ENCODE data around the gene ATP5PB. TPM values are rescaled to one million over a fixed set of nuclear protein-coding genes. Genes with fewer than 3 reads are reported as not detected.

The ATP5PB gene
- polyA plus RNA-seq, 1 donor from 2014 or later, result 597 TPM

GRCh38 chr1:111419037-111419436 lies 30.2 kb upstream of the ATP5PB start:
- H3K9me3 ChIP-seq (ENCODE audit: low read length), result no peaks in the 10 kb centered on the region
- H3K9me2 ChIP-seq (ENCODE audit: insufficient read depth, low read length), result no peaks in the 10 kb centered on the region
- no peak overlapping the region for H3K9ac ChIP-seq (ENCODE audit: low read length)
- H3K4me3 ChIP-seq (ENCODE audit: low read length), result no peak overlapping the region
- H3K36me3 ChIP-seq (ENCODE audit: insufficient read depth, low read length), result no peaks in the 10 kb centered on the region
- no peak overlapping the region for H2AFZ ChIP-seq (ENCODE audit: low read depth, low read length)
- TF ChIP-seq, protein P1, sequence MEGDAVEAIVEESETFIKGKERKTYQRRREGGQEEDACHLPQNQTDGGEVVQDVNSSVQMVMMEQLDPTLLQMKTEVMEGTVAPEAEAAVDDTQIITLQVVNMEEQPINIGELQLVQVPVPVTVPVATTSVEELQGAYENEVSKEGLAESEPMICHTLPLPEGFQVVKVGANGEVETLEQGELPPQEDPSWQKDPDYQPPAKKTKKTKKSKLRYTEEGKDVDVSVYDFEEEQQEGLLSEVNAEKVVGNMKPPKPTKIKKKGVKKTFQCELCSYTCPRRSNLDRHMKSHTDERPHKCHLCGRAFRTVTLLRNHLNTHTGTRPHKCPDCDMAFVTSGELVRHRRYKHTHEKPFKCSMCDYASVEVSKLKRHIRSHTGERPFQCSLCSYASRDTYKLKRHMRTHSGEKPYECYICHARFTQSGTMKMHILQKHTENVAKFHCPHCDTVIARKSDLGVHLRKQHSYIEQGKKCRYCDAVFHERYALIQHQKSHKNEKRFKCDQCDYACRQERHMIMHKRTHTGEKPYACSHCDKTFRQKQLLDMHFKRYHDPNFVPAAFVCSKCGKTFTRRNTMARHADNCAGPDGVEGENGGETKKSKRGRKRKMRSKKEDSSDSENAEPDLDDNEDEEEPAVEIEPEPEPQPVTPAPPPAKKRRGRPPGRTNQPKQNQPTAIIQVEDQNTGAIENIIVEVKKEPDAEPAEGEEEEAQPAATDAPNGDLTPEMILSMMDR (IDR thresholded peaks at IDR 0.05; ENCODE audit: poor library complexity, severe bottlenecking), result no peak
- TF ChIP-seq SMC3 (conservative IDR thresholded peaks at IDR 0.05; ENCODE audit: poor library complexity) (no peak), EZH2 (IDR thresholded peaks at IDR 0.05; ENCODE audit: borderline replicate concordance, insufficient read depth, low read length, poor library complexity, severe bottlenecking) (no peak), REST (IDR thresholded peaks at IDR 0.05; ENCODE audit: borderline replicate concordance) (no peak), MXI1 (conservative IDR thresholded peaks at IDR 0.05; ENCODE audit: poor library complexity, severe bottlenecking) (no peak), POLR2AphosphoS5 (IDR thresholded peaks at IDR 0.05) (no peak), EP300 (conservative IDR thresholded peaks at IDR 0.05; ENCODE audit: poor library complexity, severe bottlenecking) (no peak), TAF1 (IDR thresholded peaks at IDR 0.05; ENCODE audit: low read depth) (no peak), RAD21 (conservative IDR thresholded peaks at IDR 0.05) (no peak)
- no peaks in the 10 kb centered on the region for H3K79me2 ChIP-seq (replicated peaks; ENCODE audit: insufficient read depth, low read length)
- no peak overlapping the region for H3K27ac ChIP-seq (ENCODE audit: low read length)
- H4K20me1 ChIP-seq (ENCODE audit: insufficient read depth), result no peaks in the 10 kb centered on the region
- H3F3A ChIP-seq (ENCODE audit: insufficient read depth, low read length, poor library complexity, severe bottlenecking), result no peaks in the 10 kb centered on the region
- no peaks in the 10 kb centered on the region for H3K27me3 ChIP-seq (ENCODE audit: insufficient read depth, low read depth, low read length)
- H3K4me2 ChIP-seq (ENCODE audit: low read length), result no peak overlapping the region

DNA sequence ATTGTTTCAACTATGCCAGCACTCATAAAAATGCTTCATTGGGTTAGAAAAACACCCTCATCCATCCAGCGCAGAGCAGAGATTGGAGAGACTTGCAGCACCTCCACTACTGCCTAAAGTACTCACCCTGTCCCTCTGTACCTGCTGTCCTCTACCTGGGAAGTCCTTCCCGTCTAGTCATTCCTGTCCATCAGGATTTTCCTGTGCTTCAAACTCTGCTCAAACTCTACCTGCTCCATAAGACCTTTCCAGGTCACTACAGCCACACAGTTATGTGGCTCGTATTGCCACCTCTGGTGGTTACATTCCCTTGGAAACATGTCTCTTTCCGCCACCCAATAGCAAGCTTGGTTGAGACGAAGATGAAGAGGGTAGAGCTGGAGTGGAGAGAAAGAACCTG lies 28.9 kb upstream of the ATP5PB start:
- no peaks in the 10 kb centered on the region for H3K9me2 ChIP-seq (ENCODE audit: insufficient read depth, low read length)
- no peak overlapping the region for H3K27ac ChIP-seq (ENCODE audit: low read length)
- no peak overlapping the region for H2AFZ ChIP-seq (ENCODE audit: low read depth, low read length)
- no peak for TF ChIP-seq EP300 (conservative IDR thresholded peaks at IDR 0.05; ENCODE audit: poor library complexity, severe bottlenecking)
- no peak for TF ChIP-seq REST (IDR thresholded peaks at IDR 0.05; ENCODE audit: borderline replicate concordance)
- TF ChIP-seq MXI1 (conservative IDR thresholded peaks at IDR 0.05; ENCODE audit: poor library complexity, severe bottlenecking), result no peak
- no peak for TF ChIP-seq SMC3 (conservative IDR thresholded peaks at IDR 0.05; ENCODE audit: poor library complexity)
- TF ChIP-seq TAF1 (IDR thresholded peaks at IDR 0.05; ENCODE audit: low read depth), result no peak
- TF ChIP-seq EZH2 (IDR thresholded peaks at IDR 0.05; ENCODE audit: borderline replicate concordance, insufficient read depth, low read length, poor library complexity, severe bottlenecking), result no peak
- no peak for TF ChIP-seq RAD21 (conservative IDR thresholded peaks at IDR 0.05)
- TF ChIP-seq, protein P1 (IDR thresholded peaks at IDR 0.05; ENCODE audit: poor library complexity, severe bottlenecking), result no peak
- no peak for TF ChIP-seq POLR2AphosphoS5 (IDR thresholded peaks at IDR 0.05)
- H4K20me1 ChIP-seq (ENCODE audit: insufficient read depth), result no peaks in the 10 kb centered on the region
- H3K36me3 ChIP-seq (ENCODE audit: insufficient read depth, low read length), result no peaks in the 10 kb centered on the region
- no peaks in the 10 kb centered on the region for H3K79me2 ChIP-seq (replicated peaks; ENCODE audit: insufficient read depth, low read length)
- H3K4me2 ChIP-seq (ENCODE audit: low read length), result no peak overlapping the region
- no peak overlapping the region for H3K4me3 ChIP-seq (ENCODE audit: low read length)
- no peak overlapping the region for H3K9ac ChIP-seq (ENCODE audit: low read length)
- H3K9me3 ChIP-seq (ENCODE audit: low read length), result no peaks in the 10 kb centered on the region
- no peaks in the 10 kb centered on the region for H3F3A ChIP-seq (ENCODE audit: insufficient read depth, low read length, poor library complexity, severe bottlenecking)
- no peaks in the 10 kb centered on the region for H3K27me3 ChIP-seq (ENCODE audit: insufficient read depth, low read depth, low read length)
